Measurements from ENCODE around the gene CRYAA.

The CRYAA gene

DNA sequence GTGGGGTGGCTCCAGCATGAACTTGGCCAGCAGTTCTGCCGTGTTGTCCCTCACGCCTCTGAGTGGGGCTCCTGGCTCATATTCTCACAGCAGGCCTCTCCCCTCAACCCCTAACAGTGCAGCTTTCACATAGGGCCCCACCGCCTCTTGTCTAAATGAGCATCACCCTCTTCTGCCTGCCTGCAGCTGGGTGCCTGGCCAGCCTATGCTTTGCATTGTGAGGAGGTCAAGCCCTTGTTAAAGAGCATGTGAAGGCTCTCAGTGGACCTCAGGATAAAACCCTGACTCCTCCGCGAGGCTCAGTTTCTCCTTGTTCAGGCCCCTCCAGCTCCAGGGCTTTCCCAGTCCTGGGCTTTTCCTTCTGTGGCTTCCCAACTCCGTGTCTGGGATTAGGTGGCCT lies 34.8 kb downstream of the CRYAA start:
- DNase-seq (ENCODE audit: low read depth), result no peak

GRCh38 chr21:43204638-43205037 lies 35.8 kb downstream of the CRYAA start:
- no peak for DNase-seq (ENCODE audit: low read depth)

GRCh38 chr21:43206231-43207042 lies 37.6 kb downstream of the CRYAA start:
- no peak for DNase-seq (ENCODE audit: low read depth)

DNA sequence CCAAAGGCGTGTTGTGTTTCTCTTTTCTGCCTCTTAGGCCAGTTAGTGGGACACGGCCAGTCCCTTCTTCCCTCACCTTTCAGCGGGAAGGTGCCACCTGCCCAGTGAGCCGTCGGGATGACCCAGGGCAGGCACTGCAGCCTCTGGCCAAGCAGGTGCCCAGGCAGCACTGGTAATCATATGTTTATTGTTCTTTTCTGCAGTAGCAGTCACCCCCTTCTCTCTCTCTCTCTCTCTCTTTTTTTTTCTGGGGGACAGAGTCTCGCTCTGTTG lies 38.2 kb downstream of the CRYAA start:
- no peak for DNase-seq (ENCODE audit: low read depth)

- no peak for DNase-seq (ENCODE audit: low read depth)
These were observed 39.1 kb downstream of the CRYAA start for GRCh38 chr21:43207868-43208267.

- DNase-seq (ENCODE audit: low read depth), result no peak
These were observed 39.9 kb downstream of the CRYAA start for GRCh38 chr21:43208561-43209332.

DNA sequence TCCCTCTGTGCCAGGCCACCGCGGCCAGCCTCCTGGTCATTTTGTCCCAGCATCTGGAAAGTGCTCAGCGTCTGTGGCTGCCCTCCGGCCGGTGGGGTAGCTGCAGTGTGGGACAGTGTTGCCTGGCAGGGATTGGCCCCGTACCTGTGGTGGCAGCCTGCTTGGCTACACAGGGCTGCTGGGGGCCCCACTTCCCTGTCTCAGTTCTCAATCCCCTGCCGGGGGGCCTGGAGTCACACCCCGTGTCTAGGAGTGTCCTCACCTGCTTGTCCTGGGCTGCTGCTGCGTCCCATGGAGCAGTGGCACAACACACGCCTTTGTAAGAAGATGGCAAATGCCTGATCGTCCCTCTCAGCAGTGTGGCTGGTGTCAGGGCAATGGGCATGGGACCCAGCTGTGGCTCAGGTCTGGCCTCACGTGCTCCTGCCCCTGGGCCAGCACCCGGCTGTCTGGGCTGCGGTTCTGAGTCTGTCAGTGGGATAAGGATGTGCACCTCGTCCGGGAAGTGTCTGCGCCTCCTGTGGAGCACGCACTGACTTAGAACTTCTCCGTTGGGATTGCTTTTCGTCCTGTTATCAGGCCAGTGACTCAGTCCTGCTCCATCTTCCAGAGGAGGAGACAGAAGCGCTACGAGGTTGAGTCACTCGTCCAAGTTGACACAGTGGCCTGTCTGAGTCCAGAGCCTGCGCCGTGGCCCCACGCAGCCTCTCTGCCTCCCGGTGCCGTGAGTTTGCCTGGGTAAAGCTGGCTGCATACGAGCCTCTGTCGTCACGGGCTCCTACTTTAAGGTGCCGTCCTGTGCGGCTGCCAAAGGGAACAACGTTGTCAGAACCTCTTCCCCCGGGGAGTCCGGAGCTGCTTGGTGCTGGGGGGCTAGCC lies 41.0 kb downstream of the CRYAA start:
- no peak for DNase-seq (ENCODE audit: low read depth)

GRCh38 chr21:43210454-43211071 lies 41.8 kb downstream of the CRYAA start:
- no peak for DNase-seq (ENCODE audit: low read depth)

DNA sequence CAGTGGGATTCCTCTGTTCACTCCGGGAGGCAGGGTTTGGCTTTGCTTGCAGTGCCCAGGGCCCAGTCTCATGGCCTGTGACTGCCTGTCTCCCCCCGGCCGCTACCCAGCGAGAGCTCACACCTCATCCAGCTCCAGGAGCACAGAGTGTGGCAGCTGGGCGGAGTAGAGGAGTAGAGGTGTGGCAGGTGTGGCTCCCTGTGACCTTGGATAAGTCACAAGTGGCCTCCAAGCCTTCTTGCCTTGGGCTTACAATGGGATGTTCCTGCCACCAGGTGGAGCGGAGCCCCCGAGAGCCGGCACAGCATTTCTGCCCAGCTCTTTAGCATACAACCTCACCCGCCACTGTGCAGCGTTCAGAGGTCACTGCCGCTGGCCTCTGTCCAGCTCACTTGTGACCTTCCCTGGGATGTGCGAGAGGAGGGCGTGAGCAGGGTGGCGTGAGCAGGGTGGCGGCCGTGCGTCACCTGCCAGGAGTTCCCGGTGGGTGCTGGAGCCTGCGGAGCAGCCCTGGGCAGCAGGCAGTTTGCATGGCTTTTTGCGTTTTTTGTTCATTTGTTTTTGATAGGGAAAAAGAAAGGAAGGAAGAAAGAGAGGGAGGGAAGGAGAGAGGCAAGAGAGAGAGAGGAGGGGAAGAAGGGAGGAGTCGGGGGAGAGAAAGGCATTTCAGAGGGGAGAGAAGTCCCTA lies 42.4 kb downstream of the CRYAA start:
- DNase-seq (ENCODE audit: low read depth), result no peak

- no peak for DNase-seq (ENCODE audit: low read depth)
These were observed 42.9 kb downstream of the CRYAA start for GRCh38 chr21:43211760-43212115.

All from stromal cell of bone marrow (primary cell).